Measurements from ENCODE around the gene PPP2R2B.
A peak's percentile ranks its signal among the peaks of the same experiment; 100 is the strongest.
"Not testable (repeated sequence)": the region's sequence is repeated elsewhere in the genome, so short reads cannot be mapped to it uniquely, and the experiment has no call there.

Gene PPP2R2B

DNA sequence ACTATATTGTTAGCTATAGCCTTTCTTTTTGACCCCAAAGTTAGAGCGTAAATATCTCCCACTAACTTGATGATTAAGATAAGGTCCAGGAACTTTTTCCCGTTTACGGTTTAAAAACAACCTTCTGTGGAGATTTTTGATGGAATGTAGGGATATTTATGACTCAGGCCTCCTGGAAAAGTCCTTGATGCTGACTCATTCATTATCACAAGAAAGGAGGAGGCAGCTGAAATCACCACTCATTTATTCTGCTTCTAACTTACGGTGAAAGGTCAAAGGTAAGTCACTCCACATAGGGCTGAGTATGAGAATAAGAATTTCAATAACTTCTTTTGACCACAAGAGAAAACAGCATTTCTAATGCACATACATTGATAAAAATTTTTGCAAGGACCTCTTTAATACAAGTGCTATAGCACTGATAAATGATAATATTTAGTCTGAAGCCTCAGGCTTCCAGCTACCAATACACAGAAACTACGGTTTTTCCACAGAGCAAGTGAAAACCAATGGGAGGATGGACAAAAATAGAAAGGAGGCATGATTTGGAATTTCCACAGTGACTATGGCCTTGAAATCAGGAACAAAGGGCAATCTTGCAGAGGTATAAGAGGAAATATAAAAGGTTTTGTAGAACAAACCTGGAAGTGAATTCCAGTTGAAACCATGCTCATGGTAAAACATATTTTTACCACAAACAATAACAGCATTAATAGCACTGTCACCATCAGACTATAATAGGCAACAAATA lies 146.5 kb downstream of the PPP2R2B start:
- no peak for DNase-seq

DNA sequence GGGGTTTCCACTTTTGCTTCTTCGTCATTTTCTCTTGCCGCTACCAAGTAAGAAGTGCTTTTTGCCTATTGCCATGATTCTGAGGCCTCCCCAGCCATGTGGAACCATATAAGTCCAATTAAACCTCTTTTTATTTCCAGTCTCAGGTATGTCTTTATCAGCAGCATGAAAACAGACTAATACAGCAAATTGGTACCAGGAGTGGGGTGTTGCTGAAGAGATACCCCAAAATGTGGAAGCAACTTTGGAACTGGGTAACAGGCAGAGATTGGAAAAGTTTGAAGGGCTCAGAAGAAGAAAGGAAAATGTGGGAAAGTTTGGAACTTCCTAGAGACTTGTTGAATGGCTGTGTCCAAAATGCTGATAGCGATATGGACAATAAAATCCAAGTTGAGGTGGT lies 149.8 kb downstream of the PPP2R2B start:
- not testable (repeated sequence) for DNase-seq

- no peak for DNase-seq
Measured at GRCh38 chr5:146726891-146727290, 151.7 kb downstream of the PPP2R2B start.

DNA sequence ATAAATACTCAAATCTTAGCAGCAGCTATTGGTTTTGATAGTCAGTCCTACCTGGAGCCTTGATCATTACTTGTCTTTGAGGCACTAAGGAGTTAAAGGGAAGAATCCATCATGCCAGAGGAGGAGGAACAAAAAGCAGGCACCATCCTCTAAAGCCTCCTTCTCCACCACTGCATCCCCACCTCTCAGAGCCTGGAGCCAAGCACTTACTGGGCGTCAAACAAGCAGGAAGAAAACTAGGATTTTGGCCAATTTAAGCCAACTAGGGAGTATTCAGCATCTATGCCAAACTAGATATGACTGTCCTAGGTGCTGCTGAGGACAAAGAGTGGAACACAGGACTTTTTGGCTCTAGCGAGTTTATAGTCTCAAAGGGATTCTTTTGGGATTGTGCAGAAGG lies 152.5 kb downstream of the PPP2R2B start:
- DNase-seq = no peak

- DNase-seq = no peak
Measured at GRCh38 chr5:146725025-146725424, 153.5 kb downstream of the PPP2R2B start.

DNA sequence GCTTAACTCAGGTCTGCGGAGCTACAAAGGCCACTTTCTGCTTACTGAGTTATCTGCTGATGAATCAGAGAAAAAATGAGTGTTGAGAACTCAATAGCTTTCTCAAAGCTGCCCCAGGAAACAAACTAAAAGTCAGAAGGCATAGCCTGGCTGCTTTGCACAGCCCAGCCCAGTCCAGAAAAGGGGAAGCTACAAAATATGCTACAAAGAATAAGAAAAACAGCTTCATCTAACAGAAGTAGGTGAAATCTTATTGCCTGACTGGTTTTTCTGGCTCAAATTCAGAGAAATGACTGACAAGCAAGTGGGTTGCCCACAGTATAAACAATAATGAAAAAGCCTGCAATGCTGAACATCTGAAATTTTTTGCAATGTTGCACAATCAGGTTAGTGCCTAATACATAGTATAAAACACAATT lies 156.2 kb downstream of the PPP2R2B start:
- no peak for DNase-seq

DNA sequence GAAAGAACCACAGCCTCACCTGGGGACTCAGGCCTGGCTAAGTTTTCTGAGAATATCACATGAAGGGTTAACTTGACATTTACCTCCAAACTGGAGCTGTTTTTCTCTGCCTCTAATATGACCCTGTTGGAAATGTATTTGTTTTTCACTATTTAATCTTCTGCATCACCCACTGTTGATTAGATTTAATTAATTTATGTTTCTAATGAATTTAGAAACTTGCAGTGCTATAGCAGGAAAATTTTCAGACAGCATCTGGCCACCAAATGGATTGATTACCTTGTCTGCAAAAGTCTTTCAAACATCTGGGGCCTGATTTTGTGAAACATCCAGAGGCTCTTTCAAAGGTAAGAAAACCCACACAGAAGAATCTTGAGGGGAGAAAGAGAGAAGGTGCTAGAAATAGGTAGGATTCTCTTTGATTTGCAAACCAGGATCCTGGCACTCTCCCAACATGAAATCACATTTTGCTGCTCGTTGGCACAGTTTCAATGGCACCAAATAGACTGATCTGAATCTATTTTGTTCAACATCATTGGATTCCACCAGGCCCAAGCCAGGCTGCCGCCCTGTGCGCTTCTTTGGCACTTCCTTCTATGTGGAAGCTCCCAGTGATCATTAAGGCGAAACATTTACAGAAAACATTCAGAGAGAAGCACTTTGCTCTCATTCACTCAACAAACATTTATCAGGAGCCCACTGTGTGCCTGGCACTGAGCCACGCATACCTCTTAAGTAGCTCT lies 157.3 kb downstream of the PPP2R2B start:
- peak; percentile 50 for DNase-seq

- DNase-seq = no peak
Measured at GRCh38 chr5:146720107-146720506, 158.4 kb downstream of the PPP2R2B start.

GRCh38 chr5:146719179-146719578 lies 159.4 kb downstream of the PPP2R2B start:
- DNase-seq = no peak

- DNase-seq = no peak
Measured at GRCh38 chr5:146718609-146719008, 159.9 kb downstream of the PPP2R2B start.

GRCh38 chr5:146717951-146718350 lies 160.6 kb downstream of the PPP2R2B start:
- DNase-seq = no peak

DNA sequence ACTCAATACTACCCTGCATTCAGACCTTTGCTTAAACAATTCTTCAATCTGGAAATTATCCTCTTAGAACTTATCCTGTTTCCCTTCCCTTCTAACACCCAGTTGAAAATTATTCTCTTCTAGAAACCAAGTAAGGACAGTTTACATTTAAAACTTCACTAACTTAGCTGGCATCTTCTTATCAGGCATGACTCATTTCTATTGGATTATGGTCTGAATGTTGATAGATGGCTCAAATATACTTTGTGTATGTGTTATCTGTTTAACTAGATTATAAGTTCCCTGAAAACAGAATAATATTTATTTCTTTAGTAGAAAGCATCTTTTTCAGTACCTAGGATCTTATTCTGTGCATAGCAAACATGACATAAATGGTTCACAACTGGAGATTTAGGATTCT lies 161.9 kb downstream of the PPP2R2B start:
- no peak for DNase-seq

DNA sequence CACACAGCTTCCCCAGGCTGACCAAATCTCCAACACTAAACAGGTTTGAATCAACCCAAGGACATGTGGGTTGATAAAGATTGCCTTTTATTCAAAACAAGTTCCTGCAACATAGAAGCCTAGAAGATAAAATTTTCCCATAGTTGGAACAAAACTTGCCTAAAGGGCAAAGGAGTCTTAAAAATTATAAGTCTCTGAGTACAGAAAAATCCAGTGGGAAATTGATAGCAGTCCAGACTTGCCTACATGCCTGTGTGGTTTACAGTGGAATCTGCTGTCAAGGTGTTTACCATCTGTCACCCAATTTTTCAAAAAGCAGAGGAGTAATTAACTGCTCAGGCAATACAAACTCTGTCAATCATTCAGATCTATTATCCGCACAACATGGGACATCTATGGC lies 168.2 kb downstream of the PPP2R2B start:
- no peak for DNase-seq

DNA sequence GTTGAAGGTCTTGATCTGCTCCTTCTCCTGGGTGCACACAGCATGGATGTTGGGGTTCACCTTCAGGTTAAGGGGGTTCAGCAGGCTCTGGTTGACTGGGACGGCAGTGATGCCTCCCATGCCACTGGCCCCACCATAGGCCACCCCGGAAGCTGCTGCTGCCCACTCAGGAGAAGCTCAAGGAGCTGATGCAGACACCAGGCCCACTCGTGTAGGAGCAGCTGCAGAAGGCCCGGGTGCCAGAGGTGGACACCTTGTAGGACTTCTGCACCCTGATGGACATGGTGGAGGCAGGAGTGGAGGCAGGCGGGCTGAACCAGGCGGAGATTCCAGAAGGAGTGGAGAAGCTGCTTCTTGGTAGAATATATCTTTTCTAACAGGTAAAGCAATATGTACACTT lies 171.2 kb downstream of the PPP2R2B start:
- no peak for DNase-seq

GRCh38 chr5:146706321-146706972 lies 172.1 kb downstream of the PPP2R2B start:
- DNase-seq = no peak

GRCh38 chr5:146704949-146705665 lies 173.4 kb downstream of the PPP2R2B start:
- DNase-seq = no peak

DNA sequence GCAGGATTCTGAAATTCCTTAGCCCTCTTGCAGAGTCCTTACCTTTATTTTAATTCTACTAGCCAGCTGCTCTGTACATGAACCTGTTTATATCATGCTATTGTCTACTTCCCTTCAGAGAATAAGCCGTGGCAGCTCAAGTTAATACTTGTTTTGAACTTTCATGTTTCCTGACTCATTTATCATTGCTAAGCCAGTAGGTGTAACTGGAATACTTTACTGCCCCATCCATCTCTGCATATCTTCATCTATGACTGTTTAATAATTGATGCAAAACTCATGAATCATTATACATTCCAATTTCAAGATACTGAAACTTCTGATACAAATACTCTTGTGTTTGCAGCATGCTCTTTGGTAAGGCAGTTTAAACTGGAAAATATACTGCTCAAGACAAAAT lies 174.7 kb downstream of the PPP2R2B start:
- DNase-seq = no peak

- no peak for DNase-seq
Measured at GRCh38 chr5:146703499-146703898, 175.1 kb downstream of the PPP2R2B start.

- peak; percentile 77 for DNase-seq
Measured at GRCh38 chr5:146699664-146700418, 178.7 kb downstream of the PPP2R2B start.

GRCh38 chr5:146699138-146699537 lies 179.4 kb downstream of the PPP2R2B start:
- DNase-seq = no peak

DNA sequence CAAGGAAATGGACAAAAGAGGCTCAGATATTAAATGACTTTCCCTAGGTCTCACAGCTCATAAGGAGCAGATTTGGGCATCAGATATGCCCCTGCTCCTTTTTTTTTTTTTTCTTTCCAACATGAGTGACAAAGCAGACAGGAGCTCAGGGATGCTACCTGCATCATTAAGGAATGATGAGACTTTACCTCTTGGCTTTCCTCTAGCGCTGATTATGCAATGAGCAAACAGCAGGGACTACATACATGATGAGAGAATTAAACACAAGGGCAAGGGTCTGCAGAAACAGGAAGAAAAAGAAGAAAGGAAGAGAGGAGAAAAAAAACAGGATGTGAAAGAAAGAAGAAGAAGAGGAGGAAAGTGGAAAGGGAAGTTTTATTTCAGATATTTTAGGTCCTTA lies 179.9 kb downstream of the PPP2R2B start:
- DNase-seq = no peak

DNA sequence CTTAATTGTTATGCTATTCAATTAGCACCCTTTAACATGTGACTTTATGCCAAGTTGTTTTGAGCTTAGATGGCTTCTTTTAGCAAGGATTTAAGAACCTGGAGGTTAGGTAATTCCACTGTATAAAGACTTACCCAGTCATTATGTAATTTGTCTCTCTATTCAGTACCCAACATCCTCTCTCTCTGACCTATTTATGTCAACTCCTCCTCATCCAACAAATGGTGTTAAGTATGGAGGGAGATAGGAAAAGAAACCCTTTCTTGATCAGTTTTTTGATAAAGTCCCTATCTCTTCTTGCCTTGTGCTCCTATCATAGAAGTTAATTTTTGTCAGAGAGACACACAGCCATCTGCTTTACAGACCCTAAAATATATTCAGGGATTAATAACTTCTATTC lies 181.3 kb downstream of the PPP2R2B start:
- no peak for DNase-seq

- no peak for DNase-seq
Measured at GRCh38 chr5:146695646-146696045, 182.9 kb downstream of the PPP2R2B start.
